HCT116 (cell line): ENCODE data around the gene SPPL2B. TPM values are rescaled to one million over a fixed set of nuclear protein-coding genes. Genes with fewer than 3 reads are reported as not detected.

Experiments
- ATAC-seq: fragments of 200-7000 bp; cut with Tn5 transposase; 2 replicates; pipeline ENCODE4 v1.9.1; 2020; ENCODE audit warnings: mild to moderate bottlenecking, moderate library complexity
- BruUV-seq: library from RNA; stranded (reverse); fragments of 400-500 nt; replicated peaks from 2 replicates; lab custom pipeline; 2021; lab: Mats Ljungman, UMichigan
- CTCF ChIA-PET: fragments of 300-600 bp; sonication (Branson Sonifier 250); formaldehyde crosslinking; loops from one replicate; lab custom pipeline; 2021; ENCODE audit warnings: antibody characterized with exemption; lab: Charles Lee
- POLR2A ChIA-PET: fragments of 300-600, 350-600 bp; sonication (Branson Sonifier 250); formaldehyde crosslinking; loops from one replicate; lab custom pipeline; 2021; ENCODE audit warnings: antibody characterized with exemption; lab: Charles Lee
- RAD21 ChIA-PET, 2 experiments: fragments of 300-600 bp; sonication (Branson Sonifier 250); formaldehyde crosslinking; loops; one replicate each; lab custom pipeline; 2023; ENCODE audit warnings: low total read pairs in 2 of 2; ENCODE audit not compliant: uncharacterized antibody in 2 of 2, unreplicated experiment in 2 of 2, low non-redundant PET in 1 of 2; lab: Charles Lee
- DNase-seq: peaks from one replicate; pipeline ENCODE4 v3.0.0-alpha.2; 2010; ENCODE audit warnings: low read depth, low spot score
- H2AFZ ChIP-seq: fragments of 200-600 bp; shearing (Covaris generic), sonication (generic); 2 replicates; pipeline ENCODE4 v1.6.1; 2017; ENCODE audit warnings: low read depth, mixed run types, mixed read lengths, antibody characterized with exemption, low read length; ENCODE audit not compliant: poor library complexity, severe bottlenecking
- H3K27ac ChIP-seq: 2 replicates; pipeline ENCODE4 v1.5.1; 2012; ENCODE audit warnings: low read depth, low read length
- H3K27me3 ChIP-seq: fragments of 200-600 bp; sonication (generic); 2 replicates; pipeline ENCODE4 v1.6.1; 2016; ENCODE audit warnings: mixed run types, low read length, mixed read lengths; ENCODE audit not compliant: insufficient read depth
- H3K36me3 ChIP-seq, 2 experiments: fragments of 200-500 bp in 1 of 2; fragments of 200-600 bp in 1 of 2; sonication (Bioruptor generic) in 1 of 2; sonication (generic) in 1 of 2; 2 replicates each; pipeline versions ENCODE4 v1.5.1 to v1.6.1; 2014 to 2016; ENCODE audit warnings: low read length in 2 of 2, inconsistent platforms in 1 of 2, mixed read lengths in 1 of 2, mixed run types in 1 of 2; ENCODE audit not compliant: insufficient read depth in 2 of 2, control insufficient read depth in 1 of 2
- H3K4me1 ChIP-seq, 2 experiments: fragments of 200-600 bp in 1 of 2; sonication (generic) in 1 of 2; 2 replicates each; pipeline versions ENCODE4 v1.5.1 to v1.6.1; 2012 to 2017; ENCODE audit warnings: low read length in 2 of 2, inconsistent platforms in 1 of 2, mild to moderate bottlenecking in 1 of 2, mixed read lengths in 1 of 2, mixed run types in 1 of 2, moderate library complexity in 1 of 2; ENCODE audit not compliant: insufficient read depth in 2 of 2, control insufficient read depth in 1 of 2
- H3K4me2 ChIP-seq: fragments of 200-600 bp; sonication (generic); 2 replicates; pipeline ENCODE4 v1.6.1; 2017; ENCODE audit warnings: mixed run types, low read length, mixed read lengths
- H3K4me3 ChIP-seq, 2 experiments: fragments of 200-600 bp in 1 of 2; sonication (generic) in 1 of 2; replicated peaks in 1 of 2; 2 replicates each; pipeline ENCODE4 v1.5.1; 2011 to 2016; ENCODE audit warnings: low read length in 2 of 2, control low read depth in 1 of 2, low read depth in 1 of 2, mild to moderate bottlenecking in 1 of 2, mixed read lengths in 1 of 2, mixed run types in 1 of 2
- H3K79me2 ChIP-seq: fragments of 200-600 bp; sonication (generic); 2 replicates; pipeline ENCODE4 v1.6.1; 2017; ENCODE audit warnings: mild to moderate bottlenecking, mixed run types, low read length, moderate library complexity, mixed read lengths; ENCODE audit not compliant: insufficient read depth
- H3K9ac ChIP-seq: fragments of 200-600 bp; sonication (generic); 2 replicates; pipeline ENCODE4 v1.6.1; 2016; ENCODE audit warnings: low read length, mixed read lengths
- H3K9me2 ChIP-seq: fragments of 200-600 bp; sonication (generic), shearing (Covaris generic); 2 replicates; pipeline ENCODE4 v1.6.1; 2017; ENCODE audit warnings: mixed run types, mild to moderate bottlenecking, moderate library complexity; ENCODE audit not compliant: insufficient read depth
- H3K9me3 ChIP-seq, 2 experiments: fragments of 200-500 bp in 1 of 2; fragments of 200-600 bp in 1 of 2; sonication (Bioruptor generic) in 1 of 2; sonication (generic) in 1 of 2; 2 replicates each; pipeline ENCODE4 v1.6.1; 2014 to 2017; ENCODE audit warnings: low read length in 2 of 2, mixed read lengths in 2 of 2, inconsistent platforms in 1 of 2, low read depth in 1 of 2, mild to moderate bottlenecking in 1 of 2, mixed run types in 1 of 2, moderate library complexity in 1 of 2; ENCODE audit not compliant: control insufficient read depth in 1 of 2, insufficient read depth in 1 of 2
- H4K20me1 ChIP-seq: fragments of 200-600 bp; sonication (generic), shearing (Covaris generic); 2 replicates; pipeline ENCODE4 v1.6.1; 2017; ENCODE audit warnings: mixed run types, mild to moderate bottlenecking, moderate library complexity; ENCODE audit not compliant: insufficient read depth
- CEBPB ChIP-seq: IDR thresholded peaks from 2 replicates; pipeline ENCODE4 v1.6.1; 2012; ENCODE audit warnings: low read depth
- EGR1 ChIP-seq: IDR thresholded peaks from 2 replicates; pipeline ENCODE4 v1.6.1; 2012; ENCODE audit warnings: low read depth
- ELF1 ChIP-seq: IDR thresholded peaks from 2 replicates; pipeline ENCODE4 v1.6.1; 2012; ENCODE audit warnings: low read depth, borderline replicate concordance
- FOSL1 ChIP-seq: IDR thresholded peaks from 2 replicates; pipeline ENCODE4 v1.6.1; 2012; ENCODE audit warnings: low read depth
- JUND ChIP-seq: IDR thresholded peaks from 2 replicates; pipeline ENCODE4 v1.6.1; 2012
- YY1 ChIP-seq: IDR thresholded peaks from 2 replicates; pipeline ENCODE4 v1.6.1; 2011; ENCODE audit warnings: low read length, low read depth, moderate library complexity, mild to moderate bottlenecking; ENCODE audit not compliant: insufficient replicate concordance; ENCODE audit errors: extremely low read depth
- intact Hi-C: fragments of 100-400 bp; cut with micrococcal nuclease; formaldehyde crosslinking; loops from 2 replicates; pipeline ENCODE4 v1.10.0; 2022
- total RNA-seq: library from RNA; stranded (reverse); gene quantifications from one replicate; pipeline ENCODE4 v1.2.1, GENCODE V29; 2021; ENCODE audit not compliant: unreplicated experiment
- TF ChIP-seq, protein P1 (sequence below), 3 experiments: fragments of 200-600 bp in 1 of 3; sonication (generic) in 1 of 3; IDR thresholded peaks in 2 of 3; conservative IDR thresholded peaks in 1 of 3; 2 replicates each; pipeline ENCODE4 v1.5.1; 2012 to 2017; ENCODE audit warnings: low read depth in 2 of 3, low read length in 2 of 3, antibody characterized with exemption in 1 of 3, borderline replicate concordance in 1 of 3, control low read depth in 1 of 3, mild to moderate bottlenecking in 1 of 3, mixed read lengths in 1 of 3, mixed run types in 1 of 3, moderate library complexity in 1 of 3; ENCODE audit not compliant: insufficient read depth in 1 of 3
- TF ChIP-seq, protein P2 (sequence below): IDR thresholded peaks from 2 replicates; pipeline ENCODE4 v1.6.1; 2012; ENCODE audit warnings: low read depth

The SPPL2B gene
- total RNA-seq, 1 experiment from 2014 or later: 83.1 TPM

DNA sequence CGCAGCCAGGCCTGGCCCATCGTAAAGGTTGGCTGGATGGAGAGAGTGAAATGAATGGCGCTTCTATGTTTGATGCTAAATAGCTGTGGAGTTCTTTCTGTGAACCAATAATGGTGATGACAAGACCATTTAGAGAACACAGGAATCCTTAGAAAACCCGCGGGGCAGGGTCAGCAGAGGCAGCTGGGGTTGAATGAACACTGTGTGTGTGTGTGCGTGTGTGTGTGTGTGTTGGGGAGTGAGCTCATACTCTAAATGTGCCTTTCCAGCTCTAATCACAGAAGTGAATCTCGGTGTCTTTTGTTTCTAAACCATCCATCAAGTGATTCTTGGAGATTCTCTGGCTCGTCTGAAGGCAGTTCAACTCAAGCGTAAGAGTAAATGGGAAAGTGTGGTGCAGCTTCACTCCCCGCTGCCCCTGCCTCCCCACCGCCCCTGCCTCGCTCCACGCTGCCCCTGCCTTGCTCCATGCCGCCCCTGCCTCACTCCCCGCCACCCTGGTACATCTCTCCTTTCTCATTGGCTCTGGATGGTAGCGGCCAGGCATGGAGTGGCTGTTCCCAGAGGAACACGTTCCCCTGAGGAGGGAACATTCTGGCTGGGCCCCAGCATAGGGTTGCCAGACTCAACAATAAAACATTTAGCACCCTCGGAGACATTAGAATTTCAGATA lies 52.8 kb downstream of the SPPL2B start:
- no peak overlapping the region for H3K9ac ChIP-seq
- no TSS peak for BruUV-seq

More for the DNA sequence above, 52.8 kb downstream of the SPPL2B start:
- DNase-seq (no peak), ATAC-seq (no peak)
- H3K4me3 ChIP-seq: no peak overlapping the region
- H3K36me3 ChIP-seq: no peaks in the 10 kb centered on the region
- no peak overlapping the region for H3K4me2 ChIP-seq
- ChIA-PET POLR2A (no interaction called here), CTCF (no interaction called here), RAD21 (no interaction called here)
- H3K9me3 ChIP-seq: peaks cover 4 to 9% of the 10 kb centered on the region in 2 experiments; a peak in 2 of 4 replicates
- H3K9me2 ChIP-seq: no peaks in the 10 kb centered on the region
- no peaks in the 10 kb centered on the region for H3K27me3 ChIP-seq
- peaks cover 18 to 32% of the 10 kb centered on the region in 2 experiments for H3K4me1 ChIP-seq
- no peak overlapping the region for H3K27ac ChIP-seq
- no peaks in the 10 kb centered on the region for H4K20me1 ChIP-seq
- no peaks in the 10 kb centered on the region for H3K79me2 ChIP-seq
- TF ChIP-seq JUND (no peak), YY1 (no peak), CEBPB (no peak), ELF1 (no peak), EGR1 (no peak), FOSL1 (no peak)
- TF ChIP-seq, protein P1, sequence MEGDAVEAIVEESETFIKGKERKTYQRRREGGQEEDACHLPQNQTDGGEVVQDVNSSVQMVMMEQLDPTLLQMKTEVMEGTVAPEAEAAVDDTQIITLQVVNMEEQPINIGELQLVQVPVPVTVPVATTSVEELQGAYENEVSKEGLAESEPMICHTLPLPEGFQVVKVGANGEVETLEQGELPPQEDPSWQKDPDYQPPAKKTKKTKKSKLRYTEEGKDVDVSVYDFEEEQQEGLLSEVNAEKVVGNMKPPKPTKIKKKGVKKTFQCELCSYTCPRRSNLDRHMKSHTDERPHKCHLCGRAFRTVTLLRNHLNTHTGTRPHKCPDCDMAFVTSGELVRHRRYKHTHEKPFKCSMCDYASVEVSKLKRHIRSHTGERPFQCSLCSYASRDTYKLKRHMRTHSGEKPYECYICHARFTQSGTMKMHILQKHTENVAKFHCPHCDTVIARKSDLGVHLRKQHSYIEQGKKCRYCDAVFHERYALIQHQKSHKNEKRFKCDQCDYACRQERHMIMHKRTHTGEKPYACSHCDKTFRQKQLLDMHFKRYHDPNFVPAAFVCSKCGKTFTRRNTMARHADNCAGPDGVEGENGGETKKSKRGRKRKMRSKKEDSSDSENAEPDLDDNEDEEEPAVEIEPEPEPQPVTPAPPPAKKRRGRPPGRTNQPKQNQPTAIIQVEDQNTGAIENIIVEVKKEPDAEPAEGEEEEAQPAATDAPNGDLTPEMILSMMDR (IDR thresholded peaks at IDR 0.05 in 2 of 3, conservative IDR thresholded peaks at IDR 0.05 in 1 of 3; ENCODE audit: borderline replicate concordance in 1 of 3, insufficient read depth in 1 of 3, low read depth in 2 of 3, low read length in 2 of 3): no peak
- TF ChIP-seq, protein P2, sequence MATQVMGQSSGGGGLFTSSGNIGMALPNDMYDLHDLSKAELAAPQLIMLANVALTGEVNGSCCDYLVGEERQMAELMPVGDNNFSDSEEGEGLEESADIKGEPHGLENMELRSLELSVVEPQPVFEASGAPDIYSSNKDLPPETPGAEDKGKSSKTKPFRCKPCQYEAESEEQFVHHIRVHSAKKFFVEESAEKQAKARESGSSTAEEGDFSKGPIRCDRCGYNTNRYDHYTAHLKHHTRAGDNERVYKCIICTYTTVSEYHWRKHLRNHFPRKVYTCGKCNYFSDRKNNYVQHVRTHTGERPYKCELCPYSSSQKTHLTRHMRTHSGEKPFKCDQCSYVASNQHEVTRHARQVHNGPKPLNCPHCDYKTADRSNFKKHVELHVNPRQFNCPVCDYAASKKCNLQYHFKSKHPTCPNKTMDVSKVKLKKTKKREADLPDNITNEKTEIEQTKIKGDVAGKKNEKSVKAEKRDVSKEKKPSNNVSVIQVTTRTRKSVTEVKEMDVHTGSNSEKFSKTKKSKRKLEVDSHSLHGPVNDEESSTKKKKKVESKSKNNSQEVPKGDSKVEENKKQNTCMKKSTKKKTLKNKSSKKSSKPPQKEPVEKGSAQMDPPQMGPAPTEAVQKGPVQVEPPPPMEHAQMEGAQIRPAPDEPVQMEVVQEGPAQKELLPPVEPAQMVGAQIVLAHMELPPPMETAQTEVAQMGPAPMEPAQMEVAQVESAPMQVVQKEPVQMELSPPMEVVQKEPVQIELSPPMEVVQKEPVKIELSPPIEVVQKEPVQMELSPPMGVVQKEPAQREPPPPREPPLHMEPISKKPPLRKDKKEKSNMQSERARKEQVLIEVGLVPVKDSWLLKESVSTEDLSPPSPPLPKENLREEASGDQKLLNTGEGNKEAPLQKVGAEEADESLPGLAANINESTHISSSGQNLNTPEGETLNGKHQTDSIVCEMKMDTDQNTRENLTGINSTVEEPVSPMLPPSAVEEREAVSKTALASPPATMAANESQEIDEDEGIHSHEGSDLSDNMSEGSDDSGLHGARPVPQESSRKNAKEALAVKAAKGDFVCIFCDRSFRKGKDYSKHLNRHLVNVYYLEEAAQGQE: no peak
- intact Hi-C loops: loop anchor here (10.0 kb wide), 1 partner anchor 226 kb away; the partner anchor contains the start of gene AP3D1
- no peak overlapping the region for H2AFZ ChIP-seq
